ENCODE results near the gene OTOG.

The OTOG gene

GRCh38 chr11:17648528-17648927 lies 101.5 kb downstream of the OTOG start:
- Mint-ChIP-seq H3K4me1 (peaks cover 28% of the 10 kb centered on the region), H3K27ac (no peak overlapping the region), H3K27me3 (ENCODE audit: low read depth, poor library complexity) (peaks cover 64% of the 10 kb centered on the region), H3K9me3 (peaks cover 18% of the 10 kb centered on the region), H3K4me3 (no peak overlapping the region), H3K36me3 (ENCODE audit: low read depth) (no peaks in the 10 kb centered on the region)
- TF ChIP-seq CTCF (IDR thresholded peaks at IDR 0.05), result no peak
- no peak for DNase-seq

GRCh38 chr11:17649261-17649660 lies 102.2 kb downstream of the OTOG start:
- H3K4me3 Mint-ChIP-seq, result no peak overlapping the region
- H3K4me1 Mint-ChIP-seq, result peaks cover 25% of the 10 kb centered on the region
- H3K9me3 Mint-ChIP-seq, result peaks cover 21% of the 10 kb centered on the region
- H3K27ac Mint-ChIP-seq, result no peak overlapping the region
- no peaks in the 10 kb centered on the region for H3K36me3 Mint-ChIP-seq (ENCODE audit: low read depth)
- no peak for DNase-seq
- H3K27me3 Mint-ChIP-seq (ENCODE audit: low read depth, poor library complexity), result peaks cover 60% of the 10 kb centered on the region
- no peak for TF ChIP-seq CTCF (IDR thresholded peaks at IDR 0.05)

- H3K36me3 Mint-ChIP-seq (ENCODE audit: low read depth), result peaks cover under 1% of the 10 kb centered on the region
- peaks cover 57% of the 10 kb centered on the region for H3K27me3 Mint-ChIP-seq (ENCODE audit: low read depth, poor library complexity)
- no peak overlapping the region for H3K27ac Mint-ChIP-seq
- no peak overlapping the region for H3K4me3 Mint-ChIP-seq
- peaks cover 25% of the 10 kb centered on the region for H3K4me1 Mint-ChIP-seq
- peaks cover 25% of the 10 kb centered on the region for H3K9me3 Mint-ChIP-seq
- DNase-seq, result no peak
- no peak for TF ChIP-seq CTCF (IDR thresholded peaks at IDR 0.05)
Measured at GRCh38 chr11:17649696-17650095, 102.6 kb downstream of the OTOG start.

- TF ChIP-seq CTCF (IDR thresholded peaks at IDR 0.05), result no peak
- Mint-ChIP-seq H3K27ac (no peak overlapping the region), H3K4me3 (no peak overlapping the region), H3K4me1 (peaks cover 25% of the 10 kb centered on the region), H3K36me3 (ENCODE audit: low read depth) (peaks cover 6% of the 10 kb centered on the region), H3K9me3 (peaks cover 32% of the 10 kb centered on the region), H3K27me3 (ENCODE audit: low read depth, poor library complexity) (peaks cover 60% of the 10 kb centered on the region)
- DNase-seq, result no peak
Measured at GRCh38 chr11:17650127-17650911, 103.3 kb downstream of the OTOG start.

GRCh38 chr11:17651061-17651460 lies 104.0 kb downstream of the OTOG start:
- no peak overlapping the region for H3K27ac Mint-ChIP-seq
- peaks cover 25% of the 10 kb centered on the region for H3K4me1 Mint-ChIP-seq
- H3K36me3 Mint-ChIP-seq (ENCODE audit: low read depth), result peaks cover 6% of the 10 kb centered on the region
- peaks cover 39% of the 10 kb centered on the region for H3K9me3 Mint-ChIP-seq
- peaks cover 61% of the 10 kb centered on the region for H3K27me3 Mint-ChIP-seq (ENCODE audit: low read depth, poor library complexity)
- no peak overlapping the region for H3K4me3 Mint-ChIP-seq
- TF ChIP-seq CTCF (IDR thresholded peaks at IDR 0.05), result no peak
- no peak for DNase-seq

- DNase-seq, result no peak
- peaks cover 25% of the 10 kb centered on the region for H3K4me1 Mint-ChIP-seq
- H3K9me3 Mint-ChIP-seq, result peaks cover 40% of the 10 kb centered on the region
- H3K27ac Mint-ChIP-seq, result no peak overlapping the region
- no peak overlapping the region for H3K4me3 Mint-ChIP-seq
- peaks cover 65% of the 10 kb centered on the region for H3K27me3 Mint-ChIP-seq (ENCODE audit: low read depth, poor library complexity)
- peaks cover 6% of the 10 kb centered on the region for H3K36me3 Mint-ChIP-seq (ENCODE audit: low read depth)
- TF ChIP-seq CTCF (IDR thresholded peaks at IDR 0.05), result no peak
Measured at GRCh38 chr11:17651681-17652080, 104.6 kb downstream of the OTOG start.

Measured in nephron progenitor cell (in vitro differentiated cells).